CD4-positive, alpha-beta T cell treated with Interleukin-10 for 1 hour (primary cell): ENCODE measurements around the gene KCNJ4.

Source experiments
- DNase-seq: peaks from one replicate; pipeline ENCODE4 v3.0.0-alpha.2; 2020

The KCNJ4 gene

DNA sequence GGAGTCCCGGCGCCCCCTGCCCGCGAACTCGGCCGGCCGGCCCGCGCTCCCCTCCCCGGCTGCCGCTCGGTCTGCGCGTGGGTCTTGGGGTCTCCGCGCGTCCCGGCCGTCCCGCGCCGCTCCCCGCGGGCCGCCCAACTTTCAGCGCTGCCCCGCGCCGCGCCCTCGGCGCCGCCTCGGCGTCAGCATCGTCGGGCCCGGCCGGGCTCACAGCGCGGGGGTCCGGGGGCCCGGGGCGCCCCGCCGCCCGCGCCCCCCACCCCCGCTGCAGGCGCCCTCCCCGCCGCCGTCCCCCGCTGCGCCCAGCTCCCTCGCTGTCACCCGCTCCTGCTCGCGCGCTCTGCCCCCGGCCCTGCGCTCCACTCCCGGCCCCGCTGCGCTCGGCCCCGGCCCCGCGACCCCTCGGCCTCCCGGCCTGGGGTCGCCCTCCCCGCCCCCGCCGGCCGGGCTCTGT, at the start of gene KCNJ4:
Gene KCNJ4, minus strand, starts transcription at position 124 of the 454 bp plus-strand sequence. CDS start 27,067 bp downstream, outside the sequence.
- DNase-seq: no peak

DNA sequence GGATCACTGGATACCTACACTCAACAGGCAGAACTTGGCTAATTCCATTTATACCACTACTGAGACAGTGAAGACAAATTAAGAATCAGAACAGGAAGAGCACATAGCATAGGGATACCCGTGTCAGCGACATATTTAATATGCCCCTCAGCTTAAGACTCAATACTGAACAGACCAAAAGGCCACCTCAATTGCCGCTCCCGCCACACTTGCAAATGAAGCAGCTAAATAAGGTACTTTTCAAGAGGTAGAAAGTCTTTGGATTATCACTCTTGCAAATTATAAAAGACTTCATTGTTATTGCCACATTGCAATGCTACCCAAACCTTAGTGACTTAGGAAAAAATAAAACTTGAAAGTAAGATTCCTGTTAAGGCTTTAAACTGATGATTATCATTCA, 48.0 kb upstream of the KCNJ4 start:
- DNase-seq: no peak

- no peak for DNase-seq
Observed at GRCh38 chr22:38501797-38502672, 47.0 kb upstream of the KCNJ4 start.

DNA sequence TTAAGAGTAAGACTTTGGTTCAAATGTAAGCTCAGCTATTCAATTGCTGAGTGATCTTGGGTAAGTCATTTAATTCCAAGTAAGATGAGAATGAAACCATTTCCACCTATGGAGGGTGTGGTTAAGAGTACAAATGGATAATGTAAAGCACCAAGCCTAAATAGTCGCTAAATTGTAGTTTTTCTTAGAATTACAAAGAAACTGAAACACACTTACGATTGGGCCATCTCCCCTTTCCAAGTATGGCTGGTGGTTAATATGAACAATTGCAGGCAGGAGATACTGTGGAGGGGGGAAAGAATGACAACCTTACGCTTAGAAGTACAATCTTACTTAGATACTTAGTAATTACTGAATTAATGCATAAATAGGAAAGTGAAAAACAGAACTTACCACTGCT, 42.9 kb upstream of the KCNJ4 start:
- DNase-seq: no peak

DNA sequence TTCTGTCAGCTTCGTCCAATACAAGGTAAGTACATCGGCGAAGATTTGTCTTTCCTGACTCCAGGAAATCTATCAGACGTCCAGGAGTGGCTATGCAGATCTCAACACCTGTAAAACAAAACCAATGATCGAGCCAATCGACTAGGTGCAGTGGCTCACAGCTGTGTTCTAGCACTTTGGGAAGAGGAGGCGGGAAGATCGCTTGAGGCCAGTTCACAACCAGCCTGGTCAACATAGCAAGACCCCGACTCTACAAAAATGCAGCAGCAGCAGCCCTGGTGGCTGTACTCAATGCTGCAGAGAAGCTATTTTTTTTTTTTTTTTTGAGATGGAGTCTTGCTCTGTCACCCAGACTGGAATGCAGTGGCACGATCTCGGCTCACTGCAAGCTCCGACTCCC, 39.9 kb upstream of the KCNJ4 start:
- DNase-seq: no peak

DNA sequence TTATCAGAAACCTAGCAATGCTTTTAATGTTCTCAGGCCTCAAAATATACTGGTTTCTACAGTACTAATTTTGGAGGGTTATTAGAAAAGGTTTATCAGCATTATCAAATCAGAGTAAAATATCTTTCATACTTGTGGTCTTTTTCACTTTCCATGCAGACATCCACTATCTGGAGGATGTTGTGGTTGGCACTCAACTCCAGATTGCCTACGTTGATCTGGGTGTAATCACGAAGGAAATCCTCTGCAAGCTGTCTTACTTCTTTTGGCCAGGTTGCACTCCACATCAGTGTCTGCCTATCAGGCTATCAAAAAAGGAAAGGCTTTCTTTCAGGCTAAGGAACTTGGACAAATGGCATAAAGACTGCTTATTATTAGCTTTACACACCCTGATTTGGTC, 39.5 kb upstream of the KCNJ4 start:
- no peak for DNase-seq

DNA sequence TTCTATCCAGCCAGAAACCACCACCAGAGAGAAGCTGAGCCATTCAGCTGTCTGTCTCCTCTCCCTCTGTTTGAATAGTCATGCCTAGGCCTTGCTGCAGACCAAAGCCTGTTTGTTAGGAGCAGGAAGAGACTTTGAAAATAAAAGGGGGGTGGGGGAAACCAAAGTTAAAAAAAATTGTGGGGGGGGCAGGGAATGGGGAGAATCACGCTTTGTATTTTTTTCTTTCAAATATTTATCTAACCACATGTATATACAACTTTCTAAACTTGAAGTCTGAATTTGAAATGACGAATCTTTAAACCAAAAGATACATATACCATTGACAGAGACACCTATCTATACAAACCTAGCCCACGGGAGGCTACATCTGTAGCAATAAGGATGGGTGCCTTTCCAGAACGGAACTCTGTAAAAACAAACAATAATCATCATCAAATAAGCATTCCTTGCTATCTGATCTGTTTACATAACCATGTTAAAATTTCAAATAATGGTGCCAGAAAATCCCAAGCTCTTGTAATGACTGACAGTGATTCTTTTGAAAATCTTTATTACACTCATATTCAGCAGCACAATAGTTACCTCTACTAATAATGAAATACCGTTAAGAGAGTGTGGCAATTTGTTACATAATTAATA, 36.8 kb upstream of the KCNJ4 start:
- no peak for DNase-seq

- DNase-seq: no peak
Observed at GRCh38 chr22:38490915-38491314, 35.9 kb upstream of the KCNJ4 start.

- DNase-seq: no peak
Observed at GRCh38 chr22:38490475-38490874, 35.5 kb upstream of the KCNJ4 start.

DNA sequence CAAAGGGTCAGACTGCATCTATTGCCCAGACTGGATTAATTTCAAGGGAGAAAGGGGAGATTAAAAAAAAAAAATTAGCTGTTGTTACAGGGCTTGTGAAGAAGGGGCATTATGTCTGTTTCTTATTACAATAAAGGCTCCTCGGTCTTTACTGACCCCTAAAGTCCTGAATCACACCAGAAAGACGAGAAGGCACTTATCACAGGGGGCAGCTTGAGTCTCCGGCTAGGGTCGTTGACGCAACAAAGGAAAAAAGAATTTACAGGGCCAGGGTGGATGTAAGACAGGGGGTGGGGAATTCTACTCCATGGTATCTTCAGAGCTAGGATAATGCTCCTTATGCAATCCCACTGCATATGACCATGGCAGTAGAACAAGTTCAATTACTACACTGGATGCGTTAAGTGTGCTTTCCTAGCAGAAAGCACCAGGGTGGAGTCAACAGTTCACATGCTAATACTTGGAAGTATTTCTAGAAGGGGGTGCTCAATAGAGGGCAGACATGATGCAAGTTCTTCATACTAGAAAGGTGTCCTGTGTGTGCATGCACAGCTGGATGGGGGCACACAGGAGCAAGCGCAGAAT, 34.7 kb upstream of the KCNJ4 start:
- DNase-seq: no peak

- DNase-seq: no peak
Observed at GRCh38 chr22:38489142-38489541, 34.1 kb upstream of the KCNJ4 start.

GRCh38 chr22:38487946-38488345, 32.9 kb upstream of the KCNJ4 start:
- DNase-seq: no peak

DNA sequence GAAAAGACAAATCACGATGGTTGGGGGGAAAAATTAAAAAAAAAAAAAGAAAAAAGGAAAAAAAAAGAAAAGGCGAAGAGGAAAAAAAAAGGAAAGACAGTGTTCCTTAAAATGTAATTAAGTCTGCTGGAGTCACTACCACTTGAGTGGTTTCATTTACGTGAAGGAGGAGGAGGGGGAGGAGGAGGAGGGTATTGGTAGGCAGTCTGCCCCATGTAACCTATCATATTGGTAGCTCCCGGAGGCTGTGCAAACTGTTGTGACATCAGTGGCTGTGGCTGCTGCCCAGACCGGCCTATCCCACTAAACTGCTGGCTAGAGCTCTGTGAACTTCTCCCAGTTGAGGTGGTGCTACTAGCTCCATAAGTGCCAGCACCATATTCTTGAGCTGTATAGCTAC, 30.8 kb upstream of the KCNJ4 start:
- DNase-seq: no peak

DNA sequence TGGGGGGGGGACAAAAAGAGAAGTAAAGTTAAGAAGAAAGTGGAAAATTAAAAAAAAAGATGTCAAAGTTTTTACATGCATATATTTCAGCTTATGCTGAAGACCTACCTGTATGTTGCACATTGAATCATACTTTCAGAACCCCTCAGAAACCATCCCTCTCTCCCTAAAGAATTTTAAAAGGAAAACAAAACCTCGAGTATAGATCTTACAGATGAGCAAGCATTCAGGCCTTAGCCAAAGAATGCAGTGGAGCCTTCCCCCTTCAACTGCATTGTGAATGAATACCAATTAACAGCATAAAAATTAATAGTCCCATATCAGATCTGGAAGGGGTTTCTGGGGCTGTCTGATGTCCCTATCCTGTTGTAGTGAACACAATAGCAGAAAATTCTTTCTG, 29.2 kb upstream of the KCNJ4 start:
- no peak for DNase-seq

- DNase-seq: no peak
Observed at GRCh38 chr22:38482662-38483308, 27.8 kb upstream of the KCNJ4 start.

DNA sequence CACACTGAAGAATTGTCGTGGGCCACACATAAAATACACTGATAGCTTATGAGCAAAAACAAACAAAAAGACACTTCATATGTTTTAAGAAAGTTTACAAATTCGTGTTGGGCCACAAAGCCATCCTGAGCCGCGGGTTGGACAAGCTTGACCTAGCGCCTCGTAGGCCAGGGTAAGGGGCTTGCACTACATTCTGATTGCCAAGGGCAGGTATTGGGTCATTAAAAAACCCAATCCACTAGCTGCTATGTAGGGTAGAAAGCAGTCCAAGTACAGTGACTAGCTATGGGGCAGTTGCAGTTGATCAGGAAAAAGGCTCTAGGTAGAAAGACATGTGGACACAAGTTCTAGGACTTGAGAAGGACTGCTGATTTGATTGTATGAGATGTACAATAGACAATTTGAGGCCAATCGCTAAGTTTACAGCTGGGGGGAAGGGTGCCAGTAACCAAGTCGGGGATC, 26.9 kb upstream of the KCNJ4 start:
- DNase-seq: no peak

GRCh38 chr22:38481162-38481870, 26.3 kb upstream of the KCNJ4 start:
- no peak for DNase-seq

- no peak for DNase-seq
Observed at GRCh38 chr22:38479096-38479837, 24.3 kb upstream of the KCNJ4 start.

GRCh38 chr22:38477585-38477984, 22.6 kb upstream of the KCNJ4 start:
- DNase-seq: no peak

- no peak for DNase-seq
Observed at GRCh38 chr22:38474003-38474607, 19.1 kb upstream of the KCNJ4 start.

- DNase-seq: no peak
Observed at GRCh38 chr22:38471237-38471636, 16.2 kb upstream of the KCNJ4 start.
